ENCODE measurements around the gene CNBP. TPM values are rescaled to one million over a fixed set of nuclear protein-coding genes. Genes with fewer than 3 reads are reported as not detected.

CNBP gene
- polyA plus RNA-seq, 1 donor (not counting 4 experiments of a cell fraction or from before 2014, with no cell fraction given) = 388 TPM

DNA sequence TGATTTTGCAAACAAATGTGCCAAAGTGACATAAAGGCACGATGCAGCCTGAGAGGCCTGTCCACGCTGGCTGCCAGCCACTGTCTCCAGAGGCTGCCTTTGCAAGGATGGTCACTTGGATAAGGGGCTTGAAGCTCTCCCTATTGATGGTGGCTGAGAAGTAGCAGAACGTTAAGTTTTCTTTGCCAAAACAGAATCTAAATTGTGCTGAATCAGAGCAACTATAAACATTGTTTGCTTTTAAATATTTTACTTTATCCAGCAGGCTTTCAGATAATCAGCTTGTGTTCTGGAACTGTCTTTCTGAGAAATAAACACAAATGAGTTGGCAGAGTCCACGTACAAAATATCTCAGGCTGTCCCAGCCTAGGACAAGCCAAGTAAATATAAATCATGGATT, 23.8 kb upstream of the CNBP start:
- Histone ChIP-seq H3K36me3 (ENCODE audit: control insufficient read depth in 2 of 2, extremely low read depth in 1 of 2, insufficient read depth in 2 of 2, low read length in 2 of 2) (no peaks in the 10 kb centered on the region), H3K4me3 (ENCODE audit: control insufficient read depth in 2 of 3, extremely low read depth in 1 of 3, insufficient read depth in 2 of 3, low read depth in 1 of 3, low read length in 3 of 3) (no peak overlapping the region), H3K4me2 (ENCODE audit: control insufficient read depth, extremely low read depth, insufficient read depth, low read depth, low read length) (no peak overlapping the region), H3K4me1 (ENCODE audit: control insufficient read depth, extremely low read depth, insufficient read depth, low read length) (peaks cover 11% of the 10 kb centered on the region), H2AFZ (ENCODE audit: control insufficient read depth, low read length) (no peak overlapping the region), H3K27ac (ENCODE audit: control insufficient read depth, insufficient read depth, low read length) (no peak overlapping the region), H3K79me2 (ENCODE audit: control insufficient read depth, insufficient read depth, low read length) (no peaks in the 10 kb centered on the region), H3K9me3 (ENCODE audit: control insufficient read depth, low read depth, low read length) (no peaks in the 10 kb centered on the region), H4K20me1 (ENCODE audit: control insufficient read depth, extremely low read depth, insufficient read depth, low read length) (no peaks in the 10 kb centered on the region), H3K9ac (ENCODE audit: control insufficient read depth, extremely low read depth, insufficient read depth, low read length) (no peak overlapping the region), H3K9me1 (ENCODE audit: control insufficient read depth, extremely low read depth, insufficient read depth, low read length) (no peaks in the 10 kb centered on the region), H3K27me3 (ENCODE audit: control insufficient read depth, extremely low read depth, insufficient read depth, low read length) (no peaks in the 10 kb centered on the region)
- FAIRE-seq = no peak
- no peak for DNase-seq (ENCODE audit: low read depth, low spot score)
- dilution Hi-C loops (cut with MboI; ENCODE audit: extremely low pct_ligation_motif_present, low sequenced_read_pairs) = no loop called here
- TF ChIP-seq EZH2 (IDR thresholded peaks at IDR 0.05; ENCODE audit: low read length) = no peak
- TF ChIP-seq, protein P1, sequence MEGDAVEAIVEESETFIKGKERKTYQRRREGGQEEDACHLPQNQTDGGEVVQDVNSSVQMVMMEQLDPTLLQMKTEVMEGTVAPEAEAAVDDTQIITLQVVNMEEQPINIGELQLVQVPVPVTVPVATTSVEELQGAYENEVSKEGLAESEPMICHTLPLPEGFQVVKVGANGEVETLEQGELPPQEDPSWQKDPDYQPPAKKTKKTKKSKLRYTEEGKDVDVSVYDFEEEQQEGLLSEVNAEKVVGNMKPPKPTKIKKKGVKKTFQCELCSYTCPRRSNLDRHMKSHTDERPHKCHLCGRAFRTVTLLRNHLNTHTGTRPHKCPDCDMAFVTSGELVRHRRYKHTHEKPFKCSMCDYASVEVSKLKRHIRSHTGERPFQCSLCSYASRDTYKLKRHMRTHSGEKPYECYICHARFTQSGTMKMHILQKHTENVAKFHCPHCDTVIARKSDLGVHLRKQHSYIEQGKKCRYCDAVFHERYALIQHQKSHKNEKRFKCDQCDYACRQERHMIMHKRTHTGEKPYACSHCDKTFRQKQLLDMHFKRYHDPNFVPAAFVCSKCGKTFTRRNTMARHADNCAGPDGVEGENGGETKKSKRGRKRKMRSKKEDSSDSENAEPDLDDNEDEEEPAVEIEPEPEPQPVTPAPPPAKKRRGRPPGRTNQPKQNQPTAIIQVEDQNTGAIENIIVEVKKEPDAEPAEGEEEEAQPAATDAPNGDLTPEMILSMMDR (optimal IDR thresholded peaks at IDR 0.05 in 1 of 3, IDR thresholded peaks at IDR 0.05 in 1 of 3, conservative IDR thresholded peaks at IDR 0.05 in 1 of 3; ENCODE audit: extremely low read depth in 1 of 3, insufficient read depth in 2 of 3, low read length in 3 of 3) = no peak

DNA sequence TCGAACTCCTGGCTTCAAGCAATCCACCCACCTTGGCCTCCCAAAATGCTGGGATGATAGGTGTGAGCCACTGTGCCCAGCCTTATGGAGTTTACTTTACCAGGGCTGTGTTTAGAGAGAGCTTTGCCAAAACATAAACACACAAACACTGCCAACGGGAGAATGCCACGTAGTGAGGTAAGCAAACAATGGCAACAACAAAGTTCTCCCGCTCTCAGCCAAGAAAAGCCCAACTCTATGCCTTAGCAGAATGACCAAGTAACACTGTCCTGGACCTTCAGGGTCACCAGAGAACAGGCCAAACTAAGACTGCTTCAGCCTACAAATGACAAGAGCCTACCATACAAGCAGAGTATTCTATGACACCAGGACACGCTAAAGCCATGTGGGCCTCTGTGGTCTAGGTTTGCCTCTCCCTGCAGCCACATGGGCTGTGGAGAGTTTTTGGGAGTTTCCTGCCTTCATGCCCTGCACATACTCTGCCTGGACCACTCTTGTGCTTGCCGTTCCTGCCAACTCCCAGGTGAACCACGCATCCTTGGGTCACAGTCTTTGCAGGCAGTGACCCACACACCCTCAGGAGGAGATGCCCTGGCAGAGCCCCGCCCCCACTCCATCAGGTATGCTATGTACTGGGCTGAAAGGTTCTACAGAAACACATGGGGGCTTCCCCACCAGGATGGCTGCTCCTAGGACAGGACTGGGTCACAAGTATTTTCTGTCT, 21.6 kb upstream of the CNBP start:
- dilution Hi-C loops (cut with MboI; ENCODE audit: extremely low pct_ligation_motif_present, low sequenced_read_pairs) = no loop called here
- H4K20me1 ChIP-seq (ENCODE audit: control insufficient read depth, extremely low read depth, insufficient read depth, low read length) = no peaks in the 10 kb centered on the region
- H3K9ac ChIP-seq (ENCODE audit: control insufficient read depth, extremely low read depth, insufficient read depth, low read length) = no peak overlapping the region
- TF ChIP-seq, protein P1 (optimal IDR thresholded peaks at IDR 0.05 in 1 of 3, IDR thresholded peaks at IDR 0.05 in 1 of 3, conservative IDR thresholded peaks at IDR 0.05 in 1 of 3; ENCODE audit: extremely low read depth in 1 of 3, insufficient read depth in 2 of 3, low read length in 3 of 3) = no peak
- no peak for TF ChIP-seq EZH2 (IDR thresholded peaks at IDR 0.05; ENCODE audit: low read length)
- no peaks in the 10 kb centered on the region for H3K9me1 ChIP-seq (ENCODE audit: control insufficient read depth, extremely low read depth, insufficient read depth, low read length)
- no peaks in the 10 kb centered on the region for H3K27me3 ChIP-seq (ENCODE audit: control insufficient read depth, extremely low read depth, insufficient read depth, low read length)
- H3K4me2 ChIP-seq (ENCODE audit: control insufficient read depth, extremely low read depth, insufficient read depth, low read depth, low read length) = no peak overlapping the region
- H3K27ac ChIP-seq (ENCODE audit: control insufficient read depth, insufficient read depth, low read length) = no peak overlapping the region
- H2AFZ ChIP-seq (ENCODE audit: control insufficient read depth, low read length) = no peak overlapping the region
- no peak overlapping the region for H3K4me3 ChIP-seq (ENCODE audit: control insufficient read depth in 2 of 3, extremely low read depth in 1 of 3, insufficient read depth in 2 of 3, low read depth in 1 of 3, low read length in 3 of 3)
- DNase-seq (ENCODE audit: low read depth, low spot score) (no peak), FAIRE-seq (no peak)
- H3K4me1 ChIP-seq (ENCODE audit: control insufficient read depth, extremely low read depth, insufficient read depth, low read length) = no peaks in the 10 kb centered on the region
- no peaks in the 10 kb centered on the region for H3K9me3 ChIP-seq (ENCODE audit: control insufficient read depth, low read depth, low read length)
- no peaks in the 10 kb centered on the region for H3K79me2 ChIP-seq (ENCODE audit: control insufficient read depth, insufficient read depth, low read length)
- H3K36me3 ChIP-seq (ENCODE audit: control insufficient read depth in 2 of 2, extremely low read depth in 1 of 2, insufficient read depth in 2 of 2, low read length in 2 of 2) = no peaks in the 10 kb centered on the region

Measured in keratinocyte (primary cell).